T-helper 17 cell (primary cell): Measurements from ENCODE around the gene GNG10. TPM values are rescaled to one million over a fixed set of nuclear protein-coding genes. Genes with fewer than 3 reads are reported as not detected.

Experiments
- ATAC-seq: fragments of 150-1000 bp; cut with Tn5 transposase; 2 replicates; pipeline ENCODE4 v1.10.0; 2021; ENCODE audit warnings: mild to moderate bottlenecking, moderate library complexity
- DNase-seq, 3 donors: peaks; one replicate each; pipeline versions ENCODE4 v3.0.0 to v3.0.0-alpha.2; 2020 to 2021
- H3K9me3 ChIP-seq: one replicate; pipeline ENCODE4 v1.7.0; 2013; ENCODE audit warnings: low read length, mild to moderate bottlenecking; ENCODE audit not compliant: control insufficient read depth, poor library complexity, severe bottlenecking
- H3K27ac Mint-ChIP-seq: one replicate; pipeline ENCODE4 v1.8.0; 2022; ENCODE audit warnings: mild to moderate bottlenecking, moderate library complexity, mixed read lengths
- H3K27me3 Mint-ChIP-seq: one replicate; pipeline ENCODE4 v1.8.0; 2022; ENCODE audit warnings: mixed read lengths
- H3K36me3 Mint-ChIP-seq: one replicate; pipeline ENCODE4 v1.8.0; 2022; ENCODE audit warnings: low read depth, mixed read lengths
- H3K4me1 Mint-ChIP-seq: one replicate; pipeline ENCODE4 v1.8.0; 2022; ENCODE audit warnings: mild to moderate bottlenecking, mixed read lengths
- H3K4me3 Mint-ChIP-seq: one replicate; pipeline ENCODE4 v1.8.0; 2022; ENCODE audit warnings: mild to moderate bottlenecking, moderate library complexity, mixed read lengths
- total RNA-seq, 4 donors: library from RNA in 2 of 4; stranded (reverse) in 2 of 4; gene quantifications; one replicate each; pipeline ENCODE4 v1.2.3 and lab custom pipeline; 2022 to 2026

The GNG10 gene
- total RNA-seq, 2 donors from 2014 or later = 5.3 to 6.7 TPM

DNA sequence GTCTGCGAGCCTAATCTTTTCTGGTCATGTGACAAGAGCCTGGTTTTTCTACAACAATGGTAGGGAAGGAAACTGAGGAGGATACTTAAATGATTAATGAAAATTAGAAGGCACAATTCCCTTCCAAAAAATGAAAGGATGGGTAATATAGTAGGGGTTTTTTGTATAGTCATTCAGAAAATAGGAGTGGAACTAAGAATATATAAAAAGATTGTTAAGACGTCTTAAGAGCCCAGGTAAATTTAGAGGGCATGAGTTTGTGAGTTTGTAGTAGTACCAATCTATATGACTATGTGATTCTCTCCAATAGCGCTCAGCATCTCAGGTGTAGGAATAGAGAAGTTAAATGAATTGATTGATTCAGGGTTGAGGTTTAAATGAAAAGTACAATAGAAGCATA, 50.1 kb downstream of the GNG10 start:
- Mint-ChIP-seq H3K36me3 (no peaks in the 10 kb centered on the region), H3K4me3 (no peak overlapping the region), H3K4me1 (peaks cover 3% of the 10 kb centered on the region), H3K27me3 (no peaks in the 10 kb centered on the region), H3K27ac (no peak overlapping the region)
- DNase-seq (no peak), ATAC-seq (no peak)
- no peaks in the 10 kb centered on the region for H3K9me3 ChIP-seq

DNA sequence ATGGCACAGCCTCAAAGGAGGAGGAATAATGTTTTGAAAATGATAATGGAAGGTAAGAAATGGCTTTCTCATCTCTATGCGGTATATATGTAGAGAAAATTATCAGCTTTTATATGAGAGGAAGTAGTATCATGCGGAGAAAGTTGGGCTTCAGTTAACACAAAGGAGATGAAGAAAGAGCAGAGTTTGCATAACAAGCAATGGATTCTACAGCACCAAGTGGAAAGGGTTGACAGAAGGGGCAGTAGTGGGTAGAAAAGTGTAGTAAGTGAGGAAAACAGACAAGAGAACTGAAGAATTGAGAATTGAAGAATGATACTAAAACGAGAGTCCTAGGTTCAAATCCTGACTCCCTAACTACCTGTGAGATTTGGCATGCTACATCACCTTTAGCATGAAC, 51.0 kb downstream of the GNG10 start:
- H3K27me3 Mint-ChIP-seq = no peaks in the 10 kb centered on the region
- H3K9me3 ChIP-seq = no peaks in the 10 kb centered on the region
- H3K27ac Mint-ChIP-seq = no peak overlapping the region
- no peak for DNase-seq
- H3K36me3 Mint-ChIP-seq = no peaks in the 10 kb centered on the region
- peaks cover 3% of the 10 kb centered on the region for H3K4me1 Mint-ChIP-seq
- H3K4me3 Mint-ChIP-seq = no peak overlapping the region
- ATAC-seq = no peak

DNA sequence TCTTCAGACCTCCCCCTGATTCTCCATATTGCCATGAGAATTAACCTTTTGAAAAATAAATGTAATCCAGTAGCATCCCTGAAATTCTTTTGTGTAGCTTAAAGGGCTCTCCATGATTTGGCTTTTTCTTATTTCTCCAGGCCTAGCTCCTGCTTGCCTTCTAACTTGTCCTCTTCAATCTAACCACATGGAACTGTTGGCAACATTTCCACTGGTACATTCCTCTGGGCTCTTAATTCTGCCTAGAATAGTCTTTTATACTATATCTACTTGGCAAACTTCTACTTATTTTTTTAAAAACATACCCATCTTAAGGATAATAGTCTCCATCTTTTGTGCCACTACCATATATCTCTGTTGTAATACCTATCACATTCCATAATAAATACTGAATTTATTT, 54.1 kb downstream of the GNG10 start:
- ATAC-seq = no peak
- no peak for DNase-seq
- Mint-ChIP-seq H3K27me3 (no peaks in the 10 kb centered on the region), H3K4me1 (peaks cover 6% of the 10 kb centered on the region), H3K36me3 (no peaks in the 10 kb centered on the region), H3K27ac (no peak overlapping the region), H3K4me3 (no peak overlapping the region)
- no peaks in the 10 kb centered on the region for H3K9me3 ChIP-seq

DNA sequence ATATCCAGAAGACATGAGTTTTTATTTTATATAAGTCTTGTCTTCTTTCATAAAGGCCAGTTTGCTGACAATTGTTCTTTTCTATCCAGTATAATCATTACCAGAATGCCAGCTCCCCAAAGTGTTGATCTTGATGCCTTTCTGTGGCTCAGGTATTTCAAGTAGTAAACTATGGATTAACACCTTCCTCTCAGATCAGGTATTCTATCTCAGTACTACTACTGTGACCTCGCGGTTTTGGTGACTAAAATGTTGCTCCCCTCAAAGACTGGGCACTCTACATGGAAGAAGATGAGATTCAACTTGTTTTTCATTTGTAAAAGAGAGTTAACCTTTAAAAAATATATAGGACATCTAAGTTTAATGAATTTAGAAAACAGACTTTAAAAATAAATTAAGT, 58.1 kb downstream of the GNG10 start:
- no peak for DNase-seq

More for the DNA sequence above, 58.1 kb downstream of the GNG10 start:
- Mint-ChIP-seq H3K4me3 (no peak overlapping the region), H3K27ac (no peak overlapping the region), H3K4me1 (peaks cover 9% of the 10 kb centered on the region), H3K27me3 (no peaks in the 10 kb centered on the region), H3K36me3 (peaks cover 3% of the 10 kb centered on the region)
- ATAC-seq = no peak
- H3K9me3 ChIP-seq = no peaks in the 10 kb centered on the region

Other genes starting within 250 kb of the GNG10 start
- gene ECPAS, start 177.2 kb upstream of the GNG10 start, total RNA-seq = 10 to 100 TPM; 56.8 to 65.9 TPM
- 10 to 100 TPM; 21.2 to 21.4 TPM for gene ZNF483, start 136.4 kb upstream of the GNG10 start, total RNA-seq
- 1 to 10 TPM in 1 of 2 donors, not detected in 1; 2.0 TPM for gene PTGR1, start 62.0 kb upstream of the GNG10 start, total RNA-seq
- 1 to 10 TPM; 3.6 to 4.4 TPM for gene DNAJC25, start 30.3 kb upstream of the GNG10 start, total RNA-seq
- gene SHOC1, start 133.3 kb downstream of the GNG10 start, total RNA-seq = not detected
- gene UGCG, start 235.2 kb downstream of the GNG10 start, total RNA-seq = 10 to 100 TPM; 35.5 TPM